HG03159 (cell line): ENCODE measurements around the gene NTM.

ENCODE experiments used
- ATAC-seq: cut with Tn5 transposase; IDR thresholded peaks from one replicate; pipeline ENCODE4 v1.9.1; 2021; ENCODE audit warnings: mild to moderate bottlenecking, moderate library complexity; ENCODE audit not compliant: unreplicated experiment

The NTM gene

GRCh38 chr11:131758726-131759125, 388.3 kb downstream of the NTM start:
- no peak for ATAC-seq

- no peak for ATAC-seq
Measured at GRCh38 chr11:131759140-131759539, 388.7 kb downstream of the NTM start.

- ATAC-seq = no peak
Measured at GRCh38 chr11:131760091-131761061, 390.0 kb downstream of the NTM start.

GRCh38 chr11:131762346-131763110, 392.1 kb downstream of the NTM start:
- ATAC-seq = no peak

- no peak for ATAC-seq
Measured at GRCh38 chr11:131763193-131763890, 392.9 kb downstream of the NTM start.

GRCh38 chr11:131764126-131764525, 393.7 kb downstream of the NTM start:
- no peak for ATAC-seq

- ATAC-seq = no peak
Measured at GRCh38 chr11:131764649-131765048, 394.2 kb downstream of the NTM start.

GRCh38 chr11:131766637-131767036, 396.2 kb downstream of the NTM start:
- no peak for ATAC-seq

GRCh38 chr11:131767421-131767820, 397.0 kb downstream of the NTM start:
- no peak for ATAC-seq

GRCh38 chr11:131770801-131771200, 400.4 kb downstream of the NTM start:
- no peak for ATAC-seq

GRCh38 chr11:131771471-131771870, 401.1 kb downstream of the NTM start:
- no peak for ATAC-seq

- no peak for ATAC-seq
Measured at GRCh38 chr11:131773626-131774025, 403.2 kb downstream of the NTM start.

- ATAC-seq = no peak
Measured at GRCh38 chr11:131776211-131776610, 405.8 kb downstream of the NTM start.

GRCh38 chr11:131785801-131786200, 415.4 kb downstream of the NTM start:
- no peak for ATAC-seq

GRCh38 chr11:131787119-131787518, 416.7 kb downstream of the NTM start:
- no peak for ATAC-seq

GRCh38 chr11:131790586-131790985, 420.2 kb downstream of the NTM start:
- ATAC-seq = no peak

GRCh38 chr11:131792243-131792642, 421.8 kb downstream of the NTM start:
- no peak for ATAC-seq

- ATAC-seq = no peak
Measured at GRCh38 chr11:131796089-131796488, 425.7 kb downstream of the NTM start.

- ATAC-seq = no peak
Measured at GRCh38 chr11:131796541-131796940, 426.1 kb downstream of the NTM start.

- ATAC-seq = no peak
Measured at GRCh38 chr11:131800452-131800851, 430.0 kb downstream of the NTM start.

GRCh38 chr11:131802440-131803115, 432.2 kb downstream of the NTM start:
- no peak for ATAC-seq
